ENCODE data around the gene OPTC.

The OPTC gene

DNA sequence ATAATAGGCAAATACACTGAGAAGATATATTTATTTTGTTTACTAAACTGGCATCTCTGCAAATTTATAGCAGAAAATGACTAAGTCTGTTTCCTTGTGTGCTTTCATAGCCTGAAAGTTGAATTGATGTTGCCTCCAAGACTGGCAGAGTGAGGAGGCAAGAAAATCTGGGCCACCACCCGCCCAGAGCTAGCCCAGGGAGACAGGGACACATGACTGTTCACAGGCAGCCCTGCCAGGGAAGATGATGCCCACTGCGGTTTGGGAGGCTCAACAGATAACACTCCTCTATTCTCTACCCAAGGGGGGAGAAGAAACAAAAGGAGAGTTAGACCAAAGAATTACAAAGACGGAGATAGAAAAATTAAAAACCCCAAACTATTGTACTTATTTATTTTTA is 37.1 kb downstream of the OPTC start:
- TF ChIP-seq, protein P1, sequence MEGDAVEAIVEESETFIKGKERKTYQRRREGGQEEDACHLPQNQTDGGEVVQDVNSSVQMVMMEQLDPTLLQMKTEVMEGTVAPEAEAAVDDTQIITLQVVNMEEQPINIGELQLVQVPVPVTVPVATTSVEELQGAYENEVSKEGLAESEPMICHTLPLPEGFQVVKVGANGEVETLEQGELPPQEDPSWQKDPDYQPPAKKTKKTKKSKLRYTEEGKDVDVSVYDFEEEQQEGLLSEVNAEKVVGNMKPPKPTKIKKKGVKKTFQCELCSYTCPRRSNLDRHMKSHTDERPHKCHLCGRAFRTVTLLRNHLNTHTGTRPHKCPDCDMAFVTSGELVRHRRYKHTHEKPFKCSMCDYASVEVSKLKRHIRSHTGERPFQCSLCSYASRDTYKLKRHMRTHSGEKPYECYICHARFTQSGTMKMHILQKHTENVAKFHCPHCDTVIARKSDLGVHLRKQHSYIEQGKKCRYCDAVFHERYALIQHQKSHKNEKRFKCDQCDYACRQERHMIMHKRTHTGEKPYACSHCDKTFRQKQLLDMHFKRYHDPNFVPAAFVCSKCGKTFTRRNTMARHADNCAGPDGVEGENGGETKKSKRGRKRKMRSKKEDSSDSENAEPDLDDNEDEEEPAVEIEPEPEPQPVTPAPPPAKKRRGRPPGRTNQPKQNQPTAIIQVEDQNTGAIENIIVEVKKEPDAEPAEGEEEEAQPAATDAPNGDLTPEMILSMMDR (IDR thresholded peaks at IDR 0.05; ENCODE audit: insufficient read depth, missing control alignments) = no peak
- FAIRE-seq (no peak), DNase-seq (ENCODE audit: insufficient read length, low spot score) (no peak)

DNA sequence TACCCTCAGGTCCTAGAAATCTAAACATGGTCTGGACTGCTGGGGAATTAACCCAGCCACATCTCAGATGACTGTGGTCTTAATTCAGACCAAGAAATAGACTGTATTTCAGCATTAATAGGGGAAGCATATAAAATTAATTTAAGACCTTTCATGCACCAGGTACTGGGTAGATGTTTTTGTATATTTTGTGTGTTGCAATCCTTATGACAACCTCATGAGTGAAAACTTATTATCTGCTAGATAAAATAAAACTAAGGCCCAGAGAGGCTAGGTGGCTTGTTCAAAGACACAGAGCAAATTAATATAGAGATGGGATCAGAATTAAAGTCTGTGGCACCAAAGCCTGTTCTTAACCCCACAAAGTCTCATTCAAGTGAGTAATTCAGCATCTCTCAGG is 40.1 kb downstream of the OPTC start:
- no peak for FAIRE-seq
- TF ChIP-seq, protein P1 (IDR thresholded peaks at IDR 0.05; ENCODE audit: insufficient read depth, missing control alignments) = no peak
- DNase-seq (ENCODE audit: insufficient read length, low spot score) = no peak

- no peak for FAIRE-seq
- no peak for DNase-seq (ENCODE audit: insufficient read length, low spot score)
- TF ChIP-seq, protein P1 (IDR thresholded peaks at IDR 0.05; ENCODE audit: insufficient read depth, missing control alignments) = no peak
Measured at GRCh38 chr1:203534526-203534925, 40.6 kb downstream of the OPTC start.

DNA sequence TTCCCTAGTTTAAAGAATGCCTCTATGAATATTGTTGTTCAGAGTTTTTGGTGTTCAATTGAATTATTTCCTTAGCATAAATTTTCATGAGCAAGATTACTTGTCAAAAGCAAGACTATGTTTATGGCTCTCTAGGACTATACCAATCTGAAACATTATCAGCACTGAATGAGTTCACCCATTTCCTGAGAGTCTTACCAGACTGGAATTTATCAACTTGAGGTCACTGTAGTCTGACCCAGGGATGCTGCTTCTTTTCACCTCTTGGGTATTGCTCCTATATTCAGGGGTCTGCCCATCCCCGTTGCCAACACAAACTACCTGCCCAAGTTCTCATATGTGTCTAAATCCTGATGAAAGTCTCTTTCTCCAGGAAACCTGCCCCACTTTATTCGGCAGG is 42.6 kb downstream of the OPTC start:
- TF ChIP-seq, protein P1 (IDR thresholded peaks at IDR 0.05; ENCODE audit: insufficient read depth, missing control alignments) = no peak
- FAIRE-seq (no peak), DNase-seq (ENCODE audit: insufficient read length, low spot score) (no peak)

- TF ChIP-seq, protein P1 (IDR thresholded peaks at IDR 0.05; ENCODE audit: insufficient read depth, missing control alignments) = no peak
- no peak for FAIRE-seq
- no peak for DNase-seq (ENCODE audit: insufficient read length, low spot score)
Measured at GRCh38 chr1:203536980-203537455, 43.1 kb downstream of the OPTC start.

DNA sequence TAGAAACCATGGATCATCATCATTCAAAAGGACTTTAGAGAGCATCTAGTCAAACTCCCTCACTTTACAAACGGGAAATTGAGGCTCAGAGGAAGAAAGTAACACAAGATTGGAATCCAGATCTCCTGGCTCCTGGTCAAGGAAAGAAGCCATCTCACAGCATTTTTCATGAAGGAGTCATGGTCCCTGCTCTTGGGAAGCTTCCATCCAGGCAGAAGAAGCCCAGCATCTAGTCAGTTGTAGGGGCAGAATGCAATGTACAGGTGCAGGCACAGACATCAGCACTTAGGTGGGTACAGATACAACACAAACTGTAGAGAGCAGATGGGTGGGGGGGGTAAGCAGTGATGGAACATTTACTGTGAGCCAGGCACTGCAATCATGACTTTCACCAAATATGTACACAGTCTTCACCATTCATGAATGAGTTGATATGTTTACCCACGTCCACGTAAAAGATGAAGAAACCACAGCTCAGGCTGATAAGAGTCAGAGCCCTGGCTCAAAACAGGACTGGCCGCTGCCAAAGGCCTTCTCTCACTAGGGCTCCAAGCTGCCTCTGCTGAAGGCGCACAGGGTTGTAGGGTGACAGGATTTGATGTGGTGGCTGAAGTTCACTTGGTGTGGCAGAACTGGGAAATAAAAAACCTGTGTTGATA is 44.0 kb downstream of the OPTC start:
- no peak for FAIRE-seq
- no peak for DNase-seq (ENCODE audit: insufficient read length, low spot score)
- TF ChIP-seq, protein P1 (IDR thresholded peaks at IDR 0.05; ENCODE audit: insufficient read depth, missing control alignments) = no peak

DNA sequence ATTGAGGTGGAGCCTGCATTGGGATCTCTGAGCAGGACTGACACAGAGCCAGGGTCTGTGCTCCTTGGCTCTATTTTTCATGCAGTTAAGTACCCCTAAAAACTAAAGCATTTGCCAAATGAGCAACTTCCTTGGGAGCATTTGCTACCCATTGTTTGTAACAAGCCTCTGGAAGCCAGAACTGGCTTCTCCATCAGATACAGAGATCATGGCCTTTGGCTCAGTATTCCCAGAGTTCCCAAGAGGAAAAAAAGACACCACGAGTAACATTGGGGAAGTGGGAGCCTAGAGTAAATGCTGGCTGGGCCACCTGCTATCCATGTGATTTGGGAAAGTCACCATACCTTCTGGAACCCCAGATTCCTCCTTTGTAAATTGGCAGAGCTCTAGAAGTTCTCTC is 44.8 kb downstream of the OPTC start:
- FAIRE-seq (no peak), DNase-seq (ENCODE audit: insufficient read length, low spot score) (no peak)
- TF ChIP-seq, protein P1 (IDR thresholded peaks at IDR 0.05; ENCODE audit: insufficient read depth, missing control alignments) = no peak
